CD4-positive, CD25-positive, alpha-beta regulatory T cell (primary cell): ENCODE results near the gene NAV2. TPM values are rescaled to one million over a fixed set of nuclear protein-coding genes. Genes with fewer than 3 reads are reported as not detected.
"Not testable (repeated sequence)": the region's sequence is repeated elsewhere in the genome, so short reads cannot be mapped to it uniquely, and the experiment has no call there.

Experiments used
- ATAC-seq, 2 donors: fragments of 150-1000 bp; cut with Tn5 transposase; one replicate each; pipeline ENCODE4 v1.10.0; 2021; ENCODE audit warnings: low read depth in 2 of 2, moderate number of reproducible peaks in 2 of 2, moderate library complexity in 1 of 2
- DNase-seq, 3 donors: peaks; one replicate each; pipeline versions ENCODE4 v3.0.0 to v3.0.0-alpha.2; 2012 to 2022; ENCODE audit warnings: mixed read lengths in 1 of 3
- H3K27ac ChIP-seq: one replicate; pipeline ENCODE4 v1.7.0; 2013; ENCODE audit warnings: mild to moderate bottlenecking, low read length; ENCODE audit not compliant: insufficient read depth, poor library complexity, severe bottlenecking
- H3K27me3 ChIP-seq: one replicate; pipeline ENCODE4 v1.7.0; 2013; ENCODE audit warnings: low read length; ENCODE audit not compliant: control insufficient read depth, insufficient read depth
- H3K36me3 ChIP-seq: one replicate; pipeline ENCODE4 v1.7.0; 2013; ENCODE audit warnings: mild to moderate bottlenecking, low read length, moderate library complexity; ENCODE audit not compliant: control insufficient read depth, insufficient read depth
- H3K4me1 ChIP-seq: 2 replicates; pipeline ENCODE4 v1.7.0; 2013; ENCODE audit warnings: mild to moderate bottlenecking, low read length; ENCODE audit not compliant: insufficient read depth, control insufficient read depth, poor library complexity, severe bottlenecking
- H3K4me3 ChIP-seq: one replicate; pipeline ENCODE4 v1.7.0; 2013; ENCODE audit warnings: low read depth, mild to moderate bottlenecking, low read length, moderate library complexity
- H3K9me3 ChIP-seq, 2 experiments: 1 replicate in 1 of 2; 2 replicates in 1 of 2; pipeline ENCODE4 v1.7.0; 2013; ENCODE audit warnings: low read length in 2 of 2, mild to moderate bottlenecking in 1 of 2, moderate library complexity in 1 of 2; ENCODE audit not compliant: control insufficient read depth in 2 of 2
- H3K27ac Mint-ChIP-seq, 3 donors: one replicate each; pipeline ENCODE4 v1.8.0; 2020 to 2022; ENCODE audit warnings: mild to moderate bottlenecking in 3 of 3, mixed read lengths in 3 of 3, moderate library complexity in 2 of 3
- H3K27me3 Mint-ChIP-seq: one replicate; pipeline ENCODE4 v1.8.0; 2022; ENCODE audit warnings: mild to moderate bottlenecking, mixed read lengths
- H3K36me3 Mint-ChIP-seq: one replicate; pipeline ENCODE4 v1.8.0; 2020; ENCODE audit warnings: mixed read lengths
- H3K4me1 Mint-ChIP-seq, 4 donors: one replicate each; pipeline ENCODE4 v1.8.0; 2020 to 2022; ENCODE audit warnings: mixed read lengths in 4 of 4, mild to moderate bottlenecking in 1 of 4
- H3K4me3 Mint-ChIP-seq, 4 donors: one replicate each; pipeline ENCODE4 v1.8.0; 2020 to 2022; ENCODE audit warnings: mild to moderate bottlenecking in 4 of 4, mixed read lengths in 4 of 4, moderate library complexity in 3 of 4
- H3K9me3 Mint-ChIP-seq, 7 donors: one replicate each; pipeline ENCODE4 v1.8.0; 2020 to 2022; ENCODE audit warnings: mixed read lengths in 7 of 7, mild to moderate bottlenecking in 3 of 7, moderate library complexity in 2 of 7
- polyA plus RNA-seq, 4 donors: library from polyadenylated mRNA; unstranded; fragments of 300-500 nt; fragmentation: Illumina TruSeq; gene quantifications; one replicate each; pipeline ENCODE4 v1.2.3, GENCODE V29; 2021
- total RNA-seq: library from RNA; stranded (reverse); gene quantifications from one replicate; pipeline ENCODE4 v1.2.3, GENCODE V29; 2022

Gene NAV2
- total and polyA plus RNA-seq, 5 donors from 2014 or later = 0.14 to 0.59 (median 0.36) TPM; not detected in 2

- Histone ChIP-seq H3K27ac (no peak overlapping the region), H3K9me3 (no peaks in the 10 kb centered on the region), H3K4me1 (no peaks in the 10 kb centered on the region), H3K27me3 (no peaks in the 10 kb centered on the region), H3K36me3 (no peaks in the 10 kb centered on the region), H3K4me3 (no peak overlapping the region)
- peaks cover 0 to 2% (median 0%) of the 10 kb centered on the region in 4 donors for H3K4me1 Mint-ChIP-seq
- no peaks in the 10 kb centered on the region for H3K9me3 Mint-ChIP-seq
- peak in 1 of 2 donors; percentile 50 for ATAC-seq
- no peaks in the 10 kb centered on the region for H3K36me3 Mint-ChIP-seq
- no peaks in the 10 kb centered on the region for H3K27me3 Mint-ChIP-seq
- H3K4me3 Mint-ChIP-seq = no peak overlapping the region
- no peak for DNase-seq
- no peak overlapping the region for H3K27ac Mint-ChIP-seq
Observed at GRCh38 chr11:20080032-20080685, 367.5 kb downstream of the NAV2 start.

GRCh38 chr11:20081336-20081735, 368.7 kb downstream of the NAV2 start:
- Mint-ChIP-seq H3K27ac (no peak overlapping the region), H3K4me1 (peaks cover 0 to 2% (median 0%) of the 10 kb centered on the region in 4 donors), H3K27me3 (no peaks in the 10 kb centered on the region), H3K4me3 (no peak overlapping the region), H3K9me3 (no peaks in the 10 kb centered on the region), H3K36me3 (no peaks in the 10 kb centered on the region)
- ATAC-seq (no peak), DNase-seq (no peak)
- no peaks in the 10 kb centered on the region for H3K9me3 ChIP-seq
- no peaks in the 10 kb centered on the region for H3K27me3 ChIP-seq
- H3K36me3 ChIP-seq = no peaks in the 10 kb centered on the region
- H3K4me1 ChIP-seq = no peaks in the 10 kb centered on the region
- H3K27ac ChIP-seq = no peak overlapping the region
- no peak overlapping the region for H3K4me3 ChIP-seq

- H3K9me3 ChIP-seq, ATAC-seq, H3K9me3 Mint-ChIP-seq, H3K4me3 ChIP-seq, H3K27ac ChIP-seq, H3K4me1 Mint-ChIP-seq, H3K27me3 Mint-ChIP-seq, H3K36me3 Mint-ChIP-seq, H3K36me3 ChIP-seq, H3K27me3 ChIP-seq, H3K4me3 Mint-ChIP-seq, H3K4me1 ChIP-seq, DNase-seq: not testable (repeated sequence)
- peak overlapping the region in 1 of 3 donors; percentile 26 for H3K27ac Mint-ChIP-seq
Observed at GRCh38 chr11:20083877-20084276, 371.2 kb downstream of the NAV2 start.

- ATAC-seq (no peak), DNase-seq (no peak)
- peaks cover 0 to 2% (median 0%) of the 10 kb centered on the region in 7 donors for H3K9me3 Mint-ChIP-seq
- no peaks in the 10 kb centered on the region for H3K36me3 Mint-ChIP-seq
- no peak overlapping the region for H3K27ac ChIP-seq
- no peaks in the 10 kb centered on the region for H3K36me3 ChIP-seq
- H3K27me3 ChIP-seq = no peaks in the 10 kb centered on the region
- H3K4me3 Mint-ChIP-seq = no peak overlapping the region
- no peaks in the 10 kb centered on the region for H3K9me3 ChIP-seq
- H3K27ac Mint-ChIP-seq = no peak overlapping the region
- peaks cover 0 to 2% (median 0%) of the 10 kb centered on the region in 4 donors for H3K4me1 Mint-ChIP-seq
- H3K4me3 ChIP-seq = no peak overlapping the region
- no peaks in the 10 kb centered on the region for H3K4me1 ChIP-seq
- peaks cover 4% of the 10 kb centered on the region for H3K27me3 Mint-ChIP-seq
Observed at GRCh38 chr11:20084921-20085814, 372.5 kb downstream of the NAV2 start.

- H3K36me3 Mint-ChIP-seq = no peaks in the 10 kb centered on the region
- no peaks in the 10 kb centered on the region for H3K9me3 ChIP-seq
- H3K27ac Mint-ChIP-seq = no peak overlapping the region
- ATAC-seq = no peak
- H3K9me3 Mint-ChIP-seq = peaks cover 0 to 2% (median 0%) of the 10 kb centered on the region in 7 donors
- no peak overlapping the region for H3K4me3 ChIP-seq
- no peak overlapping the region for H3K27ac ChIP-seq
- H3K27me3 Mint-ChIP-seq = peaks cover 4% of the 10 kb centered on the region
- no peak for DNase-seq
- no peaks in the 10 kb centered on the region for H3K36me3 ChIP-seq
- H3K4me1 Mint-ChIP-seq = peaks cover 0 to 2% (median 0%) of the 10 kb centered on the region in 4 donors
- H3K4me1 ChIP-seq = no peaks in the 10 kb centered on the region
- no peaks in the 10 kb centered on the region for H3K27me3 ChIP-seq
- H3K4me3 Mint-ChIP-seq = no peak overlapping the region
Observed at GRCh38 chr11:20085918-20086317, 373.3 kb downstream of the NAV2 start.

GRCh38 chr11:20087118-20087521, 374.5 kb downstream of the NAV2 start:
- DNase-seq (no peak), ATAC-seq (no peak)
- Histone ChIP-seq H3K4me1 (no peaks in the 10 kb centered on the region), H3K36me3 (no peaks in the 10 kb centered on the region), H3K27me3 (no peaks in the 10 kb centered on the region), H3K4me3 (no peak overlapping the region), H3K9me3 (no peaks in the 10 kb centered on the region), H3K27ac (no peak overlapping the region)
- H3K9me3 Mint-ChIP-seq = peaks cover 0 to 2% (median 0%) of the 10 kb centered on the region in 7 donors
- H3K4me1 Mint-ChIP-seq = peaks cover 0 to 2% (median 0%) of the 10 kb centered on the region in 4 donors
- H3K4me3 Mint-ChIP-seq = no peak overlapping the region
- H3K27ac Mint-ChIP-seq = no peak overlapping the region
- no peaks in the 10 kb centered on the region for H3K36me3 Mint-ChIP-seq
- H3K27me3 Mint-ChIP-seq = peaks cover 7% of the 10 kb centered on the region

GRCh38 chr11:20088397-20089225, 376.0 kb downstream of the NAV2 start:
- no peaks in the 10 kb centered on the region for H3K27me3 ChIP-seq
- H3K9me3 ChIP-seq = no peaks in the 10 kb centered on the region
- H3K9me3 Mint-ChIP-seq = peaks cover 0 to 2% (median 0%) of the 10 kb centered on the region in 7 donors
- H3K4me3 Mint-ChIP-seq = no peak overlapping the region
- no peak overlapping the region for H3K4me3 ChIP-seq
- no peak for DNase-seq
- no peak overlapping the region for H3K27ac Mint-ChIP-seq
- peaks cover 0 to 2% (median 0%) of the 10 kb centered on the region in 4 donors for H3K4me1 Mint-ChIP-seq
- peaks cover 7% of the 10 kb centered on the region for H3K27me3 Mint-ChIP-seq
- H3K4me1 ChIP-seq = no peaks in the 10 kb centered on the region
- H3K36me3 Mint-ChIP-seq = no peaks in the 10 kb centered on the region
- no peak overlapping the region for H3K27ac ChIP-seq
- H3K36me3 ChIP-seq = no peaks in the 10 kb centered on the region
- ATAC-seq = no peak
